ENCODE data around the gene ZNF804B. TPM values are rescaled to one million over a fixed set of nuclear protein-coding genes. Genes with fewer than 3 reads are reported as not detected.

The ZNF804B gene
- total RNA-seq, 1 donor from 2014 or later = not detected

GRCh38 chr7:89259085-89259484 lies 499.6 kb downstream of the ZNF804B start:
- DNase-seq (no peak), ATAC-seq (no peak)
- Histone ChIP-seq H3K9me3 (no peaks in the 10 kb centered on the region), H3K4me3 (no peak overlapping the region), H3K4me1 (no peaks in the 10 kb centered on the region), H3K36me3 (no peaks in the 10 kb centered on the region), H3K27me3 (no peaks in the 10 kb centered on the region), H3K27ac (no peak overlapping the region)
- TF ChIP-seq CTCF (IDR thresholded peaks at IDR 0.05) = no peak
- intact Hi-C loops (cut with DNase I) = no loop called here

GRCh38 chr7:89264126-89264525 lies 504.6 kb downstream of the ZNF804B start:
- no peaks in the 10 kb centered on the region for H3K9me3 ChIP-seq
- H3K4me3 ChIP-seq = no peak overlapping the region
- H3K27ac ChIP-seq = no peak overlapping the region
- H3K36me3 ChIP-seq = no peaks in the 10 kb centered on the region
- DNase-seq (no peak), ATAC-seq (no peak)
- no peak for TF ChIP-seq CTCF (IDR thresholded peaks at IDR 0.05)
- no peaks in the 10 kb centered on the region for H3K27me3 ChIP-seq
- intact Hi-C loops (cut with DNase I) = no loop called here
- no peaks in the 10 kb centered on the region for H3K4me1 ChIP-seq

GRCh38 chr7:89265631-89266030 lies 506.1 kb downstream of the ZNF804B start:
- H3K4me1 ChIP-seq = no peaks in the 10 kb centered on the region
- H3K36me3 ChIP-seq = no peaks in the 10 kb centered on the region
- no peaks in the 10 kb centered on the region for H3K27me3 ChIP-seq
- intact Hi-C loops (cut with DNase I) = no loop called here
- DNase-seq (no peak), ATAC-seq (no peak)
- no peak overlapping the region for H3K4me3 ChIP-seq
- no peak for TF ChIP-seq CTCF (IDR thresholded peaks at IDR 0.05)
- no peaks in the 10 kb centered on the region for H3K9me3 ChIP-seq
- no peak overlapping the region for H3K27ac ChIP-seq

- peaks cover 4% of the 10 kb centered on the region for H3K9me3 ChIP-seq
- H3K4me1 ChIP-seq = no peaks in the 10 kb centered on the region
- ATAC-seq (no peak), DNase-seq (no peak)
- no peaks in the 10 kb centered on the region for H3K27me3 ChIP-seq
- intact Hi-C loops (cut with DNase I) = no loop called here
- H3K4me3 ChIP-seq = no peak overlapping the region
- no peak for TF ChIP-seq CTCF (IDR thresholded peaks at IDR 0.05)
- H3K36me3 ChIP-seq = no peaks in the 10 kb centered on the region
- H3K27ac ChIP-seq = no peak overlapping the region
Measured at GRCh38 chr7:89283302-89283701, 523.8 kb downstream of the ZNF804B start.

GRCh38 chr7:89308535-89308934 lies 549.0 kb downstream of the ZNF804B start:
- intact Hi-C loops (cut with DNase I) = no loop called here
- TF ChIP-seq CTCF (IDR thresholded peaks at IDR 0.05) = no peak
- Histone ChIP-seq H3K27ac (no peak overlapping the region), H3K4me3 (no peak overlapping the region), H3K9me3 (no peaks in the 10 kb centered on the region), H3K4me1 (no peaks in the 10 kb centered on the region), H3K36me3 (no peaks in the 10 kb centered on the region), H3K27me3 (no peaks in the 10 kb centered on the region)
- no peak for DNase-seq
- ATAC-seq = no peak

GRCh38 chr7:89311886-89312285 lies 552.4 kb downstream of the ZNF804B start:
- H3K4me3 ChIP-seq = no peak overlapping the region
- no peak overlapping the region for H3K27ac ChIP-seq
- no peak for DNase-seq
- H3K9me3 ChIP-seq = no peaks in the 10 kb centered on the region
- no peak for ATAC-seq
- no peaks in the 10 kb centered on the region for H3K36me3 ChIP-seq
- no peaks in the 10 kb centered on the region for H3K4me1 ChIP-seq
- H3K27me3 ChIP-seq = no peaks in the 10 kb centered on the region
- intact Hi-C loops (cut with DNase I) = no loop called here
- TF ChIP-seq CTCF (IDR thresholded peaks at IDR 0.05) = no peak
